ENCODE data around the gene NOTCH3. TPM values are rescaled to one million over a fixed set of nuclear protein-coding genes. Genes with fewer than 3 reads are reported as not detected.
A peak's percentile ranks its signal among the peaks of the same experiment; 100 is the strongest.

The NOTCH3 gene
- total RNA-seq = under 1 TPM in 1 of 2 experiments, not detected in 1; 0.04 TPM
- polyA plus RNA-seq = not detected

DNA sequence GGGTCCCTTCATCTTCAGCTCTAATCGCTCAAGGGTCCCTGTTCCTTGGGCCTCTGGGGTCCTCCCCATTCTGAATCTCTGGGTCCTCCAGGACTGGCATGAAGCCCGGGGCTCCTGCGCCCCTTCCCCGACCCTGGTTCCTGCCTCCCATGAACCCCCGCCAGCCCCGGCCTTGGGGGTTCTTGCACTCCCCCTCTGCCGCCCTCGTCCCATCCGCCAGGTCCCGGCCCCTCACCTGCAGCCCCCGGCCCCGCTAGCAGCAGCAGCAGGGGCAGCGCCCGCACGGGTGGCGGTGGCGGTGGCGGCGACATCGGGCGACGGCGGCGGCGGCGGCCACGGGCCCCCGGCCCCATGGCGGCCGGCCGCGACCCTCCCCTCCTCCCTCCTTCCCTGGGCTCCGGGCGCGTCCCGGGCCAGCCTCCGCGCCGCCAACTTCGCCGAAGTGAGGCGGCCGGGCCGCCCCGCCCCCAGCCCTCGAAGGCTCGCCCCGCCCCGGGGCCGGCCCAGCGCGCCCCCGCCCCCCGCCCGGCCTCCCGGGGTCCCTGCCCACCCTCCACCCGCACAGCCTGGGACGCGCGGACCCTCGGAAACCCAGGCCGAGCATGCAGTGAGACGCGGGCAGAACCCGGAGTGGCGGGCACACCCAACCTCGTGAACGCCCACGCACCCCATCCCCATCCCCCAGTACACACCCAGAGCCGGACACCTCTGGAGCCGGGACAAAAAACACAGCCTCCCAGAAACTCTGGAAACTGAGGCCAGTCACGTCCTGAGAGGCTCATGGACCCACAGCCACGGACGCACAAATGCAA lies at the start of gene NOTCH3:
Gene NOTCH3 (minus strand): TSS at position 443 of the 812 bp plus-strand sequence. CDS start 90 bp downstream, at position 353.
- ChIA-PET CTCF (no interaction called here), POLR2A (no interaction called here)
- Histone ChIP-seq H3K27ac (ENCODE audit: low read depth, low read length) (no peak within 1 kb of the TSS), H3K4me3 (ENCODE audit: low read length) (no peak within 1 kb of the TSS), H3K36me3 (ENCODE audit: insufficient read depth, low read length) (no peaks in the 10 kb centered on the region), H3K27me3 (ENCODE audit: insufficient read depth, low read length, poor library complexity, severe bottlenecking) (peaks cover 24% of the 10 kb centered on the region), H3K4me1 (ENCODE audit: insufficient read depth, low read length) (no peaks in the 10 kb centered on the region), H3K9me3 (ENCODE audit: low read length) (no peaks in the 10 kb centered on the region)
- Mint-ChIP-seq H3K36me3 (peaks cover 0 to 5% (median 0%) of the 10 kb centered on the region in 3 donors), H3K9me3 (peaks cover 0 to 3% (median 0%) of the 10 kb centered on the region in 5 donors), H3K4me1 (peaks cover 19 to 30% (median 20%) of the 10 kb centered on the region in 3 donors), H3K27me3 (peaks cover 50 to 57% of the 10 kb centered on the region in 2 donors), H3K27ac (peak within 1 kb of the TSS in 1 of 8 donors; percentile 60), H3K4me3 (peak within 1 kb of the TSS in 6 of 7 donors; percentile 12 to 65 (median 48))
- no peak for DNase-seq

DNA sequence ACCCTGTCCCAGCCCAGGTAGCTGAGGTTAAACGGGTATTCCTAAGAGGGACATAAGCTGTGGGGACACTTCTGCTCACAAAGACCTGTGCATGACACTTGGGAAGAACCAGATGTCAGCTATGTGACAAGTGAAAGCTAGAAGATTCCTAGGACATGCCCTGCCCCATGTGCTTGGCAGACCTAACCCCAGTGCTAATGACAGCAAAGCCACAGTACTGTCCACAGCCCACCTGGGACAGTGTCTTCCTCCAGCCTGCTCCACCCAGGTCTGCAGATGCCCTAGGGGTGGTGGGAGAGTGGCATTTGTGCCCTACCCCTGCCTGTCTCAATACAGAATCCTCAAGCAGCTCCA lies 49.8 kb upstream of the NOTCH3 start:
- no peak overlapping the region for H3K27ac Mint-ChIP-seq
- ChIA-PET CTCF (interaction anchor here (0.9 to 1.4 kb wide), 2 partner anchors 12 to 169 kb away, joined by 3 to 5 read pairs; partner anchors contain the start of gene AKAP8L), POLR2A (no interaction called here)
- H3K27me3 Mint-ChIP-seq = peaks cover 0 to 2% of the 10 kb centered on the region in 2 donors
- H3K36me3 Mint-ChIP-seq = peaks cover 0 to 96% (median 6%) of the 10 kb centered on the region in 3 donors
- Histone ChIP-seq H3K36me3 (ENCODE audit: insufficient read depth, low read length) (peaks cover 71% of the 10 kb centered on the region), H3K4me3 (ENCODE audit: low read length) (no peak overlapping the region), H3K4me1 (ENCODE audit: insufficient read depth, low read length) (no peaks in the 10 kb centered on the region), H3K27me3 (ENCODE audit: insufficient read depth, low read length, poor library complexity, severe bottlenecking) (no peaks in the 10 kb centered on the region), H3K27ac (ENCODE audit: low read depth, low read length) (no peak overlapping the region), H3K9me3 (ENCODE audit: low read length) (no peaks in the 10 kb centered on the region)
- no peaks in the 10 kb centered on the region for H3K9me3 Mint-ChIP-seq
- H3K4me3 Mint-ChIP-seq = no peak overlapping the region
- no peak for DNase-seq
- H3K4me1 Mint-ChIP-seq = peaks cover 0 to 8% (median 6%) of the 10 kb centered on the region in 3 donors

DNA sequence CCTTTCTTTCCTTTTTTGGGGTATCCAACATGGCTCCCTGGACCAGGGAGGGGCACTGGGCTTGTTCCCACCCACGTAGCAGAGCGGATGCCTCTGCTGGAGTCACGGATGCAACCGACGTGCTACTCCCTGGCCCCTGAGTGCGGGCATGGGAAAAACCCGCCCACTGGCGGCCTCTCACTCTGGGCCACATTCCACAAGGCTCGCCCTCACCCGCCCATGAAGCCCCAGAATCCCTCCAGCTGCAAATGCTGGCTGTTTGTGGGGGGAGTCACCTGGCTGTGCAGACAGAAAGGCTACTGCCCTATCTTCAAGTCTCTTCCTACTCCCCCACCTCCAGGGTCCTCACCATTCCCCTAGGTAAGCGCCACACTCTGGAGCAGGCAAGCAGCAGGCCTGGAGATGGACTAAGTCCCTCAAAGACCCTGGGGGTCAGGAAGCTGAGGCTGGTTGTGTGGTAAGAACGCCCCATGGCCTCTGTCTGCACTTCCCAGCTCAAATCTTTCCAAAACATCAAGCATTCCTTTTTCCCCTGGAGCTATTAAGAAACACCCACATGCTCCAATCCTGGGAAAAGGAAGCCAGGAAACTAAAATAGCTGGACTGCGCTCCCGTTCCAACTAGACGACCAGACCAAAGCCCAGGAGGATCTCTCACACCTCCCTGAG lies 49.3 kb upstream of the NOTCH3 start:
- Mint-ChIP-seq H3K9me3 (no peaks in the 10 kb centered on the region), H3K27me3 (peaks cover 0 to 2% of the 10 kb centered on the region in 2 donors), H3K4me1 (peaks cover 0 to 8% (median 6%) of the 10 kb centered on the region in 3 donors), H3K36me3 (peaks cover 0 to 96% (median 4%) of the 10 kb centered on the region in 3 donors), H3K27ac (peak overlapping the region in 1 of 8 donors; percentile 90), H3K4me3 (no peak overlapping the region)
- H3K27ac ChIP-seq (ENCODE audit: low read depth, low read length) = no peak overlapping the region
- ChIA-PET CTCF (interaction anchor here (0.9 to 1.4 kb wide), 2 partner anchors 13 to 169 kb away, joined by 3 to 5 read pairs; partner anchors contain the start of gene AKAP8L), POLR2A (no interaction called here)
- no peaks in the 10 kb centered on the region for H3K9me3 ChIP-seq (ENCODE audit: low read length)
- DNase-seq = no peak
- H3K4me3 ChIP-seq (ENCODE audit: low read length) = no peak overlapping the region
- H3K27me3 ChIP-seq (ENCODE audit: insufficient read depth, low read length, poor library complexity, severe bottlenecking) = no peaks in the 10 kb centered on the region
- peaks cover 71% of the 10 kb centered on the region for H3K36me3 ChIP-seq (ENCODE audit: insufficient read depth, low read length)
- no peaks in the 10 kb centered on the region for H3K4me1 ChIP-seq (ENCODE audit: insufficient read depth, low read length)

GRCh38 chr19:15249528-15249874 lies 48.7 kb upstream of the NOTCH3 start:
- ChIA-PET POLR2A (no interaction called here), CTCF (no interaction called here)
- Mint-ChIP-seq H3K36me3 (peaks cover 0 to 96% (median 6%) of the 10 kb centered on the region in 3 donors), H3K27ac (no peak overlapping the region), H3K27me3 (peaks cover 0 to 2% of the 10 kb centered on the region in 2 donors), H3K4me3 (peak overlapping the region in 1 of 7 donors; percentile 32), H3K9me3 (no peaks in the 10 kb centered on the region), H3K4me1 (peaks cover 0 to 8% (median 6%) of the 10 kb centered on the region in 3 donors)
- DNase-seq = no peak
- Histone ChIP-seq H3K4me1 (ENCODE audit: insufficient read depth, low read length) (no peaks in the 10 kb centered on the region), H3K27me3 (ENCODE audit: insufficient read depth, low read length, poor library complexity, severe bottlenecking) (no peaks in the 10 kb centered on the region), H3K4me3 (ENCODE audit: low read length) (no peak overlapping the region), H3K36me3 (ENCODE audit: insufficient read depth, low read length) (peaks cover 71% of the 10 kb centered on the region), H3K9me3 (ENCODE audit: low read length) (no peaks in the 10 kb centered on the region), H3K27ac (ENCODE audit: low read depth, low read length) (no peak overlapping the region)

- CTCF ChIA-PET = no interaction called here
- H3K27ac ChIP-seq (ENCODE audit: low read depth, low read length) = no peak overlapping the region
These were observed 48.1 kb upstream of the NOTCH3 start for GRCh38 chr19:15248648-15249527.

GRCh38 chr19:15248106-15248505 lies 47.3 kb upstream of the NOTCH3 start:
- ChIA-PET CTCF (no interaction called here), POLR2A (no interaction called here)
- Mint-ChIP-seq H3K9me3 (no peaks in the 10 kb centered on the region), H3K4me1 (peaks cover 0 to 8% (median 6%) of the 10 kb centered on the region in 3 donors), H3K4me3 (no peak overlapping the region), H3K27ac (peak overlapping the region in 1 of 8 donors; percentile 46), H3K27me3 (peaks cover 0 to 2% of the 10 kb centered on the region in 2 donors), H3K36me3 (peaks cover 6 to 92% (median 9%) of the 10 kb centered on the region in 3 donors)
- Histone ChIP-seq H3K4me3 (ENCODE audit: low read length) (no peak overlapping the region), H3K9me3 (ENCODE audit: low read length) (no peaks in the 10 kb centered on the region), H3K36me3 (ENCODE audit: insufficient read depth, low read length) (peaks cover 66% of the 10 kb centered on the region), H3K4me1 (ENCODE audit: insufficient read depth, low read length) (no peaks in the 10 kb centered on the region), H3K27me3 (ENCODE audit: insufficient read depth, low read length, poor library complexity, severe bottlenecking) (no peaks in the 10 kb centered on the region), H3K27ac (ENCODE audit: low read depth, low read length) (no peak overlapping the region)
- DNase-seq = no peak

More at GRCh38 chr19:15248648-15249527, 48.1 kb upstream of the NOTCH3 start:
- Histone ChIP-seq H3K4me1 (ENCODE audit: insufficient read depth, low read length) (no peaks in the 10 kb centered on the region), H3K27me3 (ENCODE audit: insufficient read depth, low read length, poor library complexity, severe bottlenecking) (no peaks in the 10 kb centered on the region), H3K9me3 (ENCODE audit: low read length) (no peaks in the 10 kb centered on the region), H3K36me3 (ENCODE audit: insufficient read depth, low read length) (peaks cover 68% of the 10 kb centered on the region), H3K4me3 (ENCODE audit: low read length) (no peak overlapping the region)
- peaks cover 1 to 94% (median 6%) of the 10 kb centered on the region in 3 donors for H3K36me3 Mint-ChIP-seq
- no peak overlapping the region for H3K27ac Mint-ChIP-seq
- peaks cover 0 to 2% of the 10 kb centered on the region in 2 donors for H3K27me3 Mint-ChIP-seq
- H3K4me1 Mint-ChIP-seq = peaks cover 0 to 8% (median 6%) of the 10 kb centered on the region in 3 donors
- POLR2A ChIA-PET = no interaction called here
- H3K4me3 Mint-ChIP-seq = no peak overlapping the region
- DNase-seq = no peak
- H3K9me3 Mint-ChIP-seq = no peaks in the 10 kb centered on the region

GRCh38 chr19:15247107-15248014 lies 46.6 kb upstream of the NOTCH3 start:
- Mint-ChIP-seq H3K27ac (peak overlapping the region in 2 of 8 donors; percentile 33 to 46), H3K9me3 (no peaks in the 10 kb centered on the region), H3K36me3 (peaks cover 6 to 89% (median 8%) of the 10 kb centered on the region in 3 donors), H3K4me3 (no peak overlapping the region), H3K27me3 (peaks cover 0 to 2% of the 10 kb centered on the region in 2 donors), H3K4me1 (peaks cover 0 to 5% (median 5%) of the 10 kb centered on the region in 3 donors)
- no peak overlapping the region for H3K27ac ChIP-seq (ENCODE audit: low read depth, low read length)
- CTCF ChIA-PET = no interaction called here
- peaks cover 61% of the 10 kb centered on the region for H3K36me3 ChIP-seq (ENCODE audit: insufficient read depth, low read length)
- no peak for DNase-seq
- H3K27me3 ChIP-seq (ENCODE audit: insufficient read depth, low read length, poor library complexity, severe bottlenecking) = no peaks in the 10 kb centered on the region
- H3K9me3 ChIP-seq (ENCODE audit: low read length) = no peaks in the 10 kb centered on the region
- no peak overlapping the region for H3K4me3 ChIP-seq (ENCODE audit: low read length)
- H3K4me1 ChIP-seq (ENCODE audit: insufficient read depth, low read length) = no peaks in the 10 kb centered on the region
- POLR2A ChIA-PET = no interaction called here

All from CD8-positive, alpha-beta memory T cell (primary cell).